HepG2 (cell line): ENCODE measurements around the gene KIF6.

Experiments
- AHR ChIP-seq: IDR thresholded peaks from 2 replicates; pipeline ENCODE4 v1.6.1; 2018; ENCODE audit warnings: missing genetic modification reagents, missing compliant biosample characterization
- ATF7-NPFF ChIP-seq: sonication (generic); formaldehyde crosslinking; IDR thresholded peaks from 2 replicates; pipeline ENCODE4 v1.8.1; 2023; ENCODE audit warnings: mild to moderate bottlenecking, low read depth, missing genetic modification reagents, moderate library complexity
- ATM ChIP-seq: fragments of 450-650 bp; IDR thresholded peaks from 2 replicates; pipeline ENCODE4 v1.7.1; 2017; ENCODE audit warnings: mild to moderate bottlenecking, borderline replicate concordance
- CBX5 ChIP-seq: sonication (generic); formaldehyde crosslinking; IDR thresholded peaks from 2 replicates; pipeline ENCODE4 v1.4.0; 2020; ENCODE audit warnings: missing genetic modification reagents, borderline replicate concordance
- EZH2 ChIP-seq: conservative IDR thresholded peaks from 2 replicates; pipeline ENCODE4 v1.6.1; 2012; ENCODE audit warnings: mild to moderate bottlenecking, low read depth, low read length, moderate library complexity
- HNRNPH1 ChIP-seq: fragments of 200-400 bp; formaldehyde crosslinking; optimal IDR thresholded peaks from 2 replicates; pipeline ENCODE3; 2017; ENCODE audit warnings: mild to moderate bottlenecking, low read depth, low read length
- ISX ChIP-seq: sonication (generic); formaldehyde crosslinking; conservative IDR thresholded peaks from 2 replicates; pipeline ENCODE4 v1.5.0; 2020; ENCODE audit warnings: missing genetic modification reagents
- POLR2AphosphoS5 ChIP-seq: IDR thresholded peaks from 2 replicates; pipeline ENCODE4 v1.6.1; 2012; ENCODE audit warnings: low read depth, low read length
- RELA ChIP-seq: sonication (generic); formaldehyde crosslinking; IDR thresholded peaks from 2 replicates; pipeline ENCODE4 v1.4.0; 2020; ENCODE audit warnings: missing genetic modification reagents
- STAG1 ChIP-seq: sonication (generic); formaldehyde crosslinking; IDR thresholded peaks from 2 replicates; pipeline ENCODE4 v1.4.0; 2020; ENCODE audit warnings: missing genetic modification reagents
- ZNF20 ChIP-seq: sonication (generic); formaldehyde crosslinking; IDR thresholded peaks from 2 replicates; pipeline ENCODE4 v1.4.0; 2020; ENCODE audit warnings: mild to moderate bottlenecking, moderate library complexity, missing genetic modification reagents
- TF ChIP-seq, protein P1 (sequence below): sonication (generic); formaldehyde crosslinking; IDR thresholded peaks from 2 replicates; pipeline ENCODE4 v1.5.0; 2020; ENCODE audit warnings: mild to moderate bottlenecking, missing genetic modification reagents, moderate library complexity
- TF ChIP-seq, protein P2 (sequence below), 2 experiments: IDR thresholded peaks; 2 replicates each; pipeline ENCODE4 v1.6.1; 2011 to 2012; ENCODE audit warnings: low read length in 2 of 2, borderline replicate concordance in 1 of 2, low read depth in 1 of 2, mild to moderate bottlenecking in 1 of 2, moderate library complexity in 1 of 2
- TF ChIP-seq, protein P3 (sequence below): sonication (generic); formaldehyde crosslinking; IDR thresholded peaks from 2 replicates; pipeline ENCODE4 v1.8.0; 2022; ENCODE audit warnings: mild to moderate bottlenecking, missing genetic modification reagents, borderline replicate concordance

DNA sequence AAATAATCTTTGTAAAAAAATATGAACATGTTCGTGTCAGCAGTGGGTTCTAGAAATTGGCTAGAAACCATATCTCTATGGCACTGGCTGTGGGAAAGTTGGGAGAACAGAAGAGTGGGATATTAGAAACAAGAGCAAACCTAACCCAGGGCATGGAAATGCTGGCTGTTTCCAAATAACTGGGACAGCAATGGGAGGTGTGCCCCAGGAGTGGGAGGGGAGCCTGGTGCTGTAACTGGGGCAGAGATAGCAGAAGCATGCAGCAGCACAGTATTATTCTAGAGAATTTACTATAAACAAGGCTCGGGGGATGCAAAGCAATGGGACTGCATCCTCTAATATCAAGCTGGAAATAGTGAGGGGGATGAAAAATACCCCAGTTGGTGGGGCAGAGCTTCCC lies 175.0 kb downstream of the KIF6 start:
- TF ChIP-seq, protein P1, sequence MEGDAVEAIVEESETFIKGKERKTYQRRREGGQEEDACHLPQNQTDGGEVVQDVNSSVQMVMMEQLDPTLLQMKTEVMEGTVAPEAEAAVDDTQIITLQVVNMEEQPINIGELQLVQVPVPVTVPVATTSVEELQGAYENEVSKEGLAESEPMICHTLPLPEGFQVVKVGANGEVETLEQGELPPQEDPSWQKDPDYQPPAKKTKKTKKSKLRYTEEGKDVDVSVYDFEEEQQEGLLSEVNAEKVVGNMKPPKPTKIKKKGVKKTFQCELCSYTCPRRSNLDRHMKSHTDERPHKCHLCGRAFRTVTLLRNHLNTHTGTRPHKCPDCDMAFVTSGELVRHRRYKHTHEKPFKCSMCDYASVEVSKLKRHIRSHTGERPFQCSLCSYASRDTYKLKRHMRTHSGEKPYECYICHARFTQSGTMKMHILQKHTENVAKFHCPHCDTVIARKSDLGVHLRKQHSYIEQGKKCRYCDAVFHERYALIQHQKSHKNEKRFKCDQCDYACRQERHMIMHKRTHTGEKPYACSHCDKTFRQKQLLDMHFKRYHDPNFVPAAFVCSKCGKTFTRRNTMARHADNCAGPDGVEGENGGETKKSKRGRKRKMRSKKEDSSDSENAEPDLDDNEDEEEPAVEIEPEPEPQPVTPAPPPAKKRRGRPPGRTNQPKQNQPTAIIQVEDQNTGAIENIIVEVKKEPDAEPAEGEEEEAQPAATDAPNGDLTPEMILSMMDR (CRISPR knock-in tag), result no peak
- TF ChIP-seq ATM, result no peak
- no peak for TF ChIP-seq ZNF20 (CRISPR knock-in tag)
- TF ChIP-seq, protein P2, sequence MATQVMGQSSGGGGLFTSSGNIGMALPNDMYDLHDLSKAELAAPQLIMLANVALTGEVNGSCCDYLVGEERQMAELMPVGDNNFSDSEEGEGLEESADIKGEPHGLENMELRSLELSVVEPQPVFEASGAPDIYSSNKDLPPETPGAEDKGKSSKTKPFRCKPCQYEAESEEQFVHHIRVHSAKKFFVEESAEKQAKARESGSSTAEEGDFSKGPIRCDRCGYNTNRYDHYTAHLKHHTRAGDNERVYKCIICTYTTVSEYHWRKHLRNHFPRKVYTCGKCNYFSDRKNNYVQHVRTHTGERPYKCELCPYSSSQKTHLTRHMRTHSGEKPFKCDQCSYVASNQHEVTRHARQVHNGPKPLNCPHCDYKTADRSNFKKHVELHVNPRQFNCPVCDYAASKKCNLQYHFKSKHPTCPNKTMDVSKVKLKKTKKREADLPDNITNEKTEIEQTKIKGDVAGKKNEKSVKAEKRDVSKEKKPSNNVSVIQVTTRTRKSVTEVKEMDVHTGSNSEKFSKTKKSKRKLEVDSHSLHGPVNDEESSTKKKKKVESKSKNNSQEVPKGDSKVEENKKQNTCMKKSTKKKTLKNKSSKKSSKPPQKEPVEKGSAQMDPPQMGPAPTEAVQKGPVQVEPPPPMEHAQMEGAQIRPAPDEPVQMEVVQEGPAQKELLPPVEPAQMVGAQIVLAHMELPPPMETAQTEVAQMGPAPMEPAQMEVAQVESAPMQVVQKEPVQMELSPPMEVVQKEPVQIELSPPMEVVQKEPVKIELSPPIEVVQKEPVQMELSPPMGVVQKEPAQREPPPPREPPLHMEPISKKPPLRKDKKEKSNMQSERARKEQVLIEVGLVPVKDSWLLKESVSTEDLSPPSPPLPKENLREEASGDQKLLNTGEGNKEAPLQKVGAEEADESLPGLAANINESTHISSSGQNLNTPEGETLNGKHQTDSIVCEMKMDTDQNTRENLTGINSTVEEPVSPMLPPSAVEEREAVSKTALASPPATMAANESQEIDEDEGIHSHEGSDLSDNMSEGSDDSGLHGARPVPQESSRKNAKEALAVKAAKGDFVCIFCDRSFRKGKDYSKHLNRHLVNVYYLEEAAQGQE (IDR thresholded peaks at IDR 0.05; ENCODE audit: borderline replicate concordance in 1 of 2, low read depth in 1 of 2, low read length in 2 of 2), result no peak
- TF ChIP-seq, protein P3, sequence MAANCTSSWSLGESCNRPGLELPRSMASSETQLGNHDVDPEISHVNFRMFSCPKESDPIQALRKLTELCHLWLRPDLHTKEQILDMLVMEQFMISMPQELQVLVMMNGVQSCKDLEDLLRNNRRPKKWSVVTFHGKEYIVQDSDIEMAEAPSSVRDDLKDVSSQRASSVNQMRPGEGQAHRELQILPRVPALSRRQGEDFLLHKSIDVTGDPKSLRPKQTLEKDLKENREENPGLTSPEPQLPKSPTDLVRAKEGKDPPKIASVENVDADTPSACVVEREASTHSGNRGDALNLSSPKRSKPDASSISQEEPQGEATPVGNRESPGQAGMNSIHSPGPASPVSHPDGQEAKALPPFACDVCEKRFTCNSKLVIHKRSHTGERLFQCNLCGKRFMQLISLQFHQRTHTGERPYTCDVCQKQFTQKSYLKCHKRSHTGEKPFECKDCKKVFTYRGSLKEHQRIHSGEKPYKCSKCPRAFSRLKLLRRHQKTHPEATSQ (CRISPR knock-in tag), result no peak
- TF ChIP-seq RELA (CRISPR knock-in tag), result no peak
- TF ChIP-seq ATF7-NPFF (CRISPR knock-in tag), result no peak
- no peak for TF ChIP-seq EZH2
- no peak for TF ChIP-seq CBX5 (CRISPR knock-in tag)
- no peak for TF ChIP-seq AHR (CRISPR knock-in tag)
- TF ChIP-seq POLR2AphosphoS5, result no peak
- TF ChIP-seq ISX (CRISPR knock-in tag), result no peak
- no peak for TF ChIP-seq HNRNPH1
- no peak for TF ChIP-seq STAG1 (CRISPR knock-in tag)
